ENCODE measurements around the gene AASDH.

- TF ChIP-seq CTCF (IDR thresholded peaks at IDR 0.05) (no peak), POLR2A (IDR thresholded peaks at IDR 0.05) (no peak)
Measured at GRCh38 chr4:56430203-56430602, 42.9 kb upstream of the AASDH start.
